Smooth muscle cell (in vitro differentiated cells): Measurements from ENCODE around the gene TBX10. TPM values are rescaled to one million over a fixed set of nuclear protein-coding genes. Genes with fewer than 3 reads are reported as not detected.

ENCODE experiments used
- DNase-seq: peaks from one replicate; lab custom pipeline; 2025; ENCODE audit not compliant: unreplicated experiment; lab: John Stamatoyannopoulos, UW
- H2AFZ ChIP-seq: fragments of 200-600 bp; sonication (generic); 2 replicates; pipeline ENCODE4 v1.6.0; 2016; ENCODE audit warnings: antibody characterized with exemption, low read depth, mild to moderate bottlenecking
- H3F3A ChIP-seq: fragments of 200-600 bp; sonication (generic); 2 replicates; pipeline ENCODE4 v1.6.0; 2017; ENCODE audit warnings: antibody characterized with exemption, low read depth
- H3K27ac ChIP-seq: fragments of 200-600 bp; sonication (generic); 2 replicates; pipeline ENCODE4 v1.5.1; 2016; ENCODE audit warnings: low read depth, mild to moderate bottlenecking
- H3K27me3 ChIP-seq: fragments of 200-600 bp; sonication (generic); 2 replicates; pipeline ENCODE4 v1.6.1; 2016; ENCODE audit warnings: low read depth, mild to moderate bottlenecking
- H3K36me3 ChIP-seq: fragments of 200-600 bp; sonication (generic); 2 replicates; pipeline ENCODE4 v1.5.1; 2016; ENCODE audit warnings: low read depth
- H3K4me1 ChIP-seq: fragments of 200-600 bp; sonication (generic); 2 replicates; pipeline ENCODE4 v1.5.1; 2016; ENCODE audit warnings: low read depth
- H3K4me2 ChIP-seq: fragments of 200-600 bp; sonication (generic); 2 replicates; pipeline ENCODE4 v1.6.0; 2016; ENCODE audit warnings: mild to moderate bottlenecking
- H3K4me3 ChIP-seq: fragments of 200-600 bp; sonication (generic); 2 replicates; pipeline ENCODE4 v1.5.1; 2016; ENCODE audit warnings: mild to moderate bottlenecking
- H3K79me2 ChIP-seq: fragments of 200-600 bp; sonication (generic); 2 replicates; pipeline ENCODE4 v1.6.0; 2016; ENCODE audit warnings: low read depth, mild to moderate bottlenecking
- H3K9ac ChIP-seq: fragments of 200-600 bp; sonication (generic); 2 replicates; pipeline ENCODE4 v1.6.0; 2016; ENCODE audit warnings: low read depth
- H3K9me3 ChIP-seq: fragments of 200-600 bp; sonication (generic); replicated peaks from 2 replicates; pipeline ENCODE4 v1.5.1; 2016; ENCODE audit warnings: low read depth
- H4K20me1 ChIP-seq: fragments of 200-600 bp; sonication (generic); 2 replicates; pipeline ENCODE4 v1.6.0; 2016; ENCODE audit warnings: low read depth
- WGBS: methylation state at CpG from one replicate; pipeline ENCODE4 v1.1.7; 2016; ENCODE audit warnings: low lambda C conversion rate; 5-methylcytosine and 5-hydroxymethylcytosine counted together
- polyA plus RNA-seq: library from polyadenylated mRNA; unstranded; fragments of >200 nt; fragmentation: Nextera tagmentation; extraction: Ambion mirVana; gene quantifications from 2 replicates; pipeline ENCODE4 v1.2.1, GENCODE V29; 2016
- total RNA-seq: library from RNA; depleted of rRNA; stranded (reverse); fragments of >200 nt; gene quantifications from 2 replicates; pipeline ENCODE4 v1.2.3, GENCODE V29; 2014
- TF ChIP-seq, protein P1 (sequence below): fragments of 200-600 bp; sonication (generic); IDR thresholded peaks from 2 replicates; pipeline ENCODE4 v1.5.1; 2017; ENCODE audit warnings: borderline replicate concordance, mild to moderate bottlenecking, antibody characterized with exemption; ENCODE audit not compliant: insufficient read depth, poor library complexity, severe bottlenecking

The TBX10 gene
- total and polyA plus RNA-seq, 2 experiments from 2014 or later: not detected

DNA sequence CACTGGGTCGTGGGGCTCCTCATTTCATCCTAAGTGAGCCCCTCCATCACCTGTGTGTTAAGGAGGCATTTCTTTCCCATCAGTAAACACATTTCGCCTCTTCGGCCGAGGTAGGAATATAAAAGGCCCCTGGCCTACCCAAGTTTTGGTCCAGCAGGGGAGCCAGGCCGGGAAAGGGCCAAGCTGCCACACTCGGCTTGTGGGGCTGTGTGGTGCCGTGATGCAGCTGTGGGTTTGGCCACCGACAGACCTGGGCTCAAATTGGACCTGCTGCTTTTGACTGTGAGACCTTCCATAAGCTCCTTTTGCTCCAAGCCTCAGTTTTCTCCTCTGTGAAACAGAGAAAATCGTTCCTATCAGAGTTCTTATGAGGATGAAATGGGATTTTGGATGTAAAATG lies 32.1 kb downstream of the TBX10 start:
- H3K79me2 ChIP-seq: peaks cover 16% of the 10 kb centered on the region
- H3K4me2 ChIP-seq: peak overlapping the region; percentile 87
- H4K20me1 ChIP-seq: no peaks in the 10 kb centered on the region
- peak overlapping the region; percentile 84 for H3K9ac ChIP-seq
- H3K9me3 ChIP-seq: no peaks in the 10 kb centered on the region
- H3K27ac ChIP-seq: no peak overlapping the region
- H3K36me3 ChIP-seq: no peaks in the 10 kb centered on the region
- H3K27me3 ChIP-seq: no peaks in the 10 kb centered on the region
- peak overlapping the region; percentile 71 for H3K4me3 ChIP-seq
- no peak overlapping the region for H2AFZ ChIP-seq
- WGBS: 65% methylated on average over 9 of the region's 9 CpGs
- TF ChIP-seq, protein P1, sequence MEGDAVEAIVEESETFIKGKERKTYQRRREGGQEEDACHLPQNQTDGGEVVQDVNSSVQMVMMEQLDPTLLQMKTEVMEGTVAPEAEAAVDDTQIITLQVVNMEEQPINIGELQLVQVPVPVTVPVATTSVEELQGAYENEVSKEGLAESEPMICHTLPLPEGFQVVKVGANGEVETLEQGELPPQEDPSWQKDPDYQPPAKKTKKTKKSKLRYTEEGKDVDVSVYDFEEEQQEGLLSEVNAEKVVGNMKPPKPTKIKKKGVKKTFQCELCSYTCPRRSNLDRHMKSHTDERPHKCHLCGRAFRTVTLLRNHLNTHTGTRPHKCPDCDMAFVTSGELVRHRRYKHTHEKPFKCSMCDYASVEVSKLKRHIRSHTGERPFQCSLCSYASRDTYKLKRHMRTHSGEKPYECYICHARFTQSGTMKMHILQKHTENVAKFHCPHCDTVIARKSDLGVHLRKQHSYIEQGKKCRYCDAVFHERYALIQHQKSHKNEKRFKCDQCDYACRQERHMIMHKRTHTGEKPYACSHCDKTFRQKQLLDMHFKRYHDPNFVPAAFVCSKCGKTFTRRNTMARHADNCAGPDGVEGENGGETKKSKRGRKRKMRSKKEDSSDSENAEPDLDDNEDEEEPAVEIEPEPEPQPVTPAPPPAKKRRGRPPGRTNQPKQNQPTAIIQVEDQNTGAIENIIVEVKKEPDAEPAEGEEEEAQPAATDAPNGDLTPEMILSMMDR: no peak
- DNase-seq: no peak
- H3K4me1 ChIP-seq: peaks cover 18% of the 10 kb centered on the region
- no peaks in the 10 kb centered on the region for H3F3A ChIP-seq

DNA sequence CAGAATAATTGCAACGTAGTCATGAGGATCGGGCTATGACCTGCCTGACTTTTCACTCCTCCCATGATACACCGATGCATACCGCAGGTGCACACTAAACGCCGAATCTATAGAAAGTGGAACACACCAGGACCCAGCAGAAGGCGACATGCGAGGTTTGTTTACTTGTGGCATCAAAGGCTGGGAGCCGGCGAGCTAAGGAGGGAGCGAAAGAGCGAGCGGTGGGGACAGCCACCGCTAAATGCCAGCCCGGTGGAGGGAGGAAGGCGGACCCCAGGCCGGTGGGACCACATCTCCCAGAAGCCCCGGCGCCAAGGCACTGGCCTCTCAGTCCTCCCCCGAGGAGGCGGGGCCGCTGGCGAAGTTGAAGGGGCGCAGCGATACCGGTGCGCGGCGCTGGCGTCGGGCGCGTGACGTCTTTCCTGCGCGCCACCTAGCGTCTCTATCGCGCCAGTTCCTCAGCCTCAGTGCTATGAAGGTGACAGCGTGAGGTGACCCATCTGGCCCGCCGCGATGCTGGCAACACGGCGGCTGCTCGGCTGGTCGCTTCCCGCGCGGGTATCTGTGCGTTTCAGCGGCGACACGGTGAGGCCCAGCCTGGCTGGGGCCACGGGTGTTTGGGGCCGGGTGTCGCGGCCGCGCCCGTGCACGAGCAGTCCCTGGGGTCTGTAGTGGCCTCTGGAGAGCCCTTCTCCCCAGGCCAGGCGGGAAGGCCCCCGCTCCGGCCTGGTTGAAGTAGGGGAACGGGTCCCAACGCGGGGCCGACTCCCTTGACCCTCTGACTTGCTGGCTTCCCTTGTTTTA lies 32.9 kb downstream of the TBX10 start, which contains the start of gene NDUFV1:
NDUFV1 (plus strand) TSS at position 445 of the 804 bp plus-strand sequence; CDS start at position 514, 69 bp downstream.
- Histone ChIP-seq H3K27ac (no peak within 1 kb of the TSS), H3K36me3 (no peaks in the 10 kb centered on the region), H4K20me1 (no peaks in the 10 kb centered on the region), H3K27me3 (no peaks in the 10 kb centered on the region), H3K4me3 (peak within 1 kb of the TSS; percentile 71), H3K9me3 (no peaks in the 10 kb centered on the region), H3K9ac (peak within 1 kb of the TSS; percentile 84), H2AFZ (peak within 1 kb of the TSS; percentile 87), H3K4me1 (peaks cover 18% of the 10 kb centered on the region), H3F3A (no peaks in the 10 kb centered on the region), H3K4me2 (peak within 1 kb of the TSS; percentile 87), H3K79me2 (peaks cover 16% of the 10 kb centered on the region)
- 3% methylated on average over 68 of the region's 69 CpGs for WGBS
- TF ChIP-seq, protein P1: peak; percentile 57
- DNase-seq: peak; percentile 74

DNA sequence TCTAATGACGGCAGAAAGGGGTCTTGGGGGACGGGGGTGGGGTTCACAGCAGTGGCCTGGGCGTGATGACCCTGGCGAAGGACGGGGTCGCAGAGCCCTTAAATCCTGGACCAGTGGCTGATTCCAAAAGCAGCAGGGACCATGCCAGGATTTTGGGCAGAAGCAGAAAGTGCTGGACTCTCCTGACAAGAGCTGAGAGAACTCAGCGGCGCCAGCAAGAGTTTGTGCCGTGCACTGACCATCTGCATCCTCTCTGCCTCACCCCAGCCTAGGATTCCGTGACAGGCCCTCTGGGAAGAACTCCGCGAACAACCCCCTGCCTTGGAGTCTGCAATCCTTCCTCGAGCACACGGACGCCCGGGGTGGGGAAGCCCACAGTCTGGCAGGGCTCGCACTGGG lies 33.5 kb downstream of the TBX10 start:
- no peak for DNase-seq
- 70% methylated on average over 17 of the region's 17 CpGs for WGBS
- no peaks in the 10 kb centered on the region for H4K20me1 ChIP-seq
- H3K36me3 ChIP-seq: no peaks in the 10 kb centered on the region
- H3K9ac ChIP-seq: peak overlapping the region; percentile 84
- peaks cover 16% of the 10 kb centered on the region for H3K79me2 ChIP-seq
- H3K4me1 ChIP-seq: peaks cover 18% of the 10 kb centered on the region
- no peaks in the 10 kb centered on the region for H3K9me3 ChIP-seq
- TF ChIP-seq, protein P1: no peak
- H3K4me3 ChIP-seq: peak overlapping the region; percentile 71
- no peaks in the 10 kb centered on the region for H3K27me3 ChIP-seq
- H2AFZ ChIP-seq: peak overlapping the region; percentile 87
- no peaks in the 10 kb centered on the region for H3F3A ChIP-seq
- H3K27ac ChIP-seq: no peak overlapping the region
- peak overlapping the region; percentile 87 for H3K4me2 ChIP-seq
